Measurements from ENCODE around the gene SEC16A. TPM values are rescaled to one million over a fixed set of nuclear protein-coding genes. Genes with fewer than 3 reads are reported as not detected.
A peak's percentile ranks its signal among the peaks of the same experiment; 100 is the strongest.

Gene SEC16A
- total and polyA plus RNA-seq, 7 experiments from 2014 or later = 25.4 to 88.5 (median 83.0) TPM

- no peak for DNase-seq
- H3K9me3 Mint-ChIP-seq = no peaks in the 10 kb centered on the region
- H3K4me1 ChIP-seq (ENCODE audit: control insufficient read depth in 2 of 2, insufficient read depth in 2 of 2, low read length in 2 of 2) = peaks cover 21% of the 10 kb centered on the region in 2 donors
- H3K4me3 Mint-ChIP-seq = peak overlapping the region in 9 of 10 donors; percentile 34 to 90 (median 85)
- no peaks in the 10 kb centered on the region for H3K27me3 ChIP-seq (ENCODE audit: control insufficient read depth in 2 of 2, insufficient read depth in 2 of 2, low read length in 2 of 2)
- intact Hi-C loops (cut with micrococcal nuclease) = no loop called here
- H3K27me3 Mint-ChIP-seq = no peaks in the 10 kb centered on the region
- ATAC-seq = no peak
- H3K4me3 ChIP-seq (ENCODE audit: low read length) = no peak overlapping the region
- peaks cover 0 to 3% (median 0%) of the 10 kb centered on the region in 5 donors for H3K36me3 Mint-ChIP-seq
- no peaks in the 10 kb centered on the region for H3K9me3 ChIP-seq (ENCODE audit: control insufficient read depth in 2 of 3, low read length in 3 of 3)
- ChIA-PET POLR2A (interaction anchor here (1.2 kb wide), 1 partner anchor 10 kb away, joined by 3 read pairs; no protein-coding TSS in a partner anchor), CTCF (no interaction called here)
- peaks cover 20 to 28% (median 26%) of the 10 kb centered on the region in 7 donors for H3K4me1 Mint-ChIP-seq
- peak overlapping the region in 3 of 9 donors; percentile 57 to 82 (median 57) for H3K27ac Mint-ChIP-seq
- no peak overlapping the region for H3K27ac ChIP-seq (ENCODE audit: low read depth, low read length)
- peaks cover 0 to 34% (median 0%) of the 10 kb centered on the region in 3 experiments for H3K36me3 ChIP-seq (ENCODE audit: control insufficient read depth in 2 of 3, insufficient read depth in 3 of 3, low read length in 3 of 3)
Measured at GRCh38 chr9:136436055-136436634, 46.7 kb downstream of the SEC16A start.

GRCh38 chr9:136434580-136435169 is 48.2 kb downstream of the SEC16A start:
- ATAC-seq = no peak

GRCh38 chr9:136433849-136434579 is 48.8 kb downstream of the SEC16A start:
- intact Hi-C loops (cut with micrococcal nuclease) = no loop called here
- CTCF ChIA-PET = no interaction called here
- no peaks in the 10 kb centered on the region for H3K9me3 ChIP-seq (ENCODE audit: control insufficient read depth in 2 of 3, low read length in 3 of 3)
- POLR2A ChIA-PET = no interaction called here
- Mint-ChIP-seq H3K4me3 (no peak overlapping the region), H3K27me3 (no peaks in the 10 kb centered on the region), H3K4me1 (peaks cover 20 to 28% (median 24%) of the 10 kb centered on the region in 7 donors), H3K9me3 (no peaks in the 10 kb centered on the region), H3K27ac (no peak overlapping the region), H3K36me3 (peaks cover 0 to 3% (median 0%) of the 10 kb centered on the region in 5 donors)
- no peak overlapping the region for H3K27ac ChIP-seq (ENCODE audit: low read depth, low read length)
- H3K4me3 ChIP-seq (ENCODE audit: low read length) = no peak overlapping the region
- no peaks in the 10 kb centered on the region for H3K27me3 ChIP-seq (ENCODE audit: control insufficient read depth in 2 of 2, insufficient read depth in 2 of 2, low read length in 2 of 2)
- peaks cover 15% of the 10 kb centered on the region in 2 donors for H3K4me1 ChIP-seq (ENCODE audit: control insufficient read depth in 2 of 2, insufficient read depth in 2 of 2, low read length in 2 of 2)
- DNase-seq (no peak), ATAC-seq (no peak)
- H3K36me3 ChIP-seq (ENCODE audit: control insufficient read depth in 2 of 3, insufficient read depth in 3 of 3, low read length in 3 of 3) = peaks cover 0 to 47% (median 4%) of the 10 kb centered on the region in 3 experiments

More at GRCh38 chr9:136434580-136435169, 48.2 kb downstream of the SEC16A start:
- intact Hi-C loops (cut with micrococcal nuclease) = no loop called here
- Mint-ChIP-seq H3K36me3 (peaks cover 0 to 3% (median 0%) of the 10 kb centered on the region in 5 donors), H3K27me3 (no peaks in the 10 kb centered on the region), H3K27ac (no peak overlapping the region), H3K4me3 (no peak overlapping the region), H3K9me3 (no peaks in the 10 kb centered on the region), H3K4me1 (peaks cover 20 to 28% (median 24%) of the 10 kb centered on the region in 7 donors)
- Histone ChIP-seq H3K4me1 (ENCODE audit: control insufficient read depth in 2 of 2, insufficient read depth in 2 of 2, low read length in 2 of 2) (peaks cover 15% of the 10 kb centered on the region in 2 donors), H3K27ac (ENCODE audit: low read depth, low read length) (no peak overlapping the region), H3K27me3 (ENCODE audit: control insufficient read depth in 2 of 2, insufficient read depth in 2 of 2, low read length in 2 of 2) (no peaks in the 10 kb centered on the region), H3K4me3 (ENCODE audit: low read length) (no peak overlapping the region), H3K36me3 (ENCODE audit: control insufficient read depth in 2 of 3, insufficient read depth in 3 of 3, low read length in 3 of 3) (peaks cover 0 to 41% (median under 1%) of the 10 kb centered on the region in 3 experiments), H3K9me3 (ENCODE audit: control insufficient read depth in 2 of 3, low read length in 3 of 3) (no peaks in the 10 kb centered on the region)
- POLR2A ChIA-PET = interaction anchor here (1.2 kb wide), 1 partner anchor 11 kb away, joined by 3 read pairs; no protein-coding TSS in a partner anchor
- DNase-seq = no peak
- CTCF ChIA-PET = interaction anchor here (0.6 kb wide), 1 partner anchor 20 kb away, joined by 3 read pairs; no protein-coding TSS in a partner anchor

GRCh38 chr9:136433043-136433715 is 49.7 kb downstream of the SEC16A start:
- peaks cover 0 to 50% (median 4%) of the 10 kb centered on the region in 3 experiments for H3K36me3 ChIP-seq (ENCODE audit: control insufficient read depth in 2 of 3, insufficient read depth in 3 of 3, low read length in 3 of 3)
- no peak for ATAC-seq
- H3K4me3 Mint-ChIP-seq = no peak overlapping the region
- H3K4me1 Mint-ChIP-seq = peaks cover 19 to 25% (median 21%) of the 10 kb centered on the region in 7 donors
- no peaks in the 10 kb centered on the region for H3K27me3 ChIP-seq (ENCODE audit: control insufficient read depth in 2 of 2, insufficient read depth in 2 of 2, low read length in 2 of 2)
- H3K4me1 ChIP-seq (ENCODE audit: control insufficient read depth in 2 of 2, insufficient read depth in 2 of 2, low read length in 2 of 2) = peaks cover 12 to 14% of the 10 kb centered on the region in 2 donors
- DNase-seq = no peak
- CTCF ChIA-PET = no interaction called here
- no peaks in the 10 kb centered on the region for H3K27me3 Mint-ChIP-seq
- H3K36me3 Mint-ChIP-seq = peaks cover 0 to 4% (median 0%) of the 10 kb centered on the region in 5 donors
- H3K27ac Mint-ChIP-seq = no peak overlapping the region
- POLR2A ChIA-PET = no interaction called here
- H3K27ac ChIP-seq (ENCODE audit: low read depth, low read length) = no peak overlapping the region
- no peaks in the 10 kb centered on the region for H3K9me3 Mint-ChIP-seq
- no peak overlapping the region for H3K4me3 ChIP-seq (ENCODE audit: low read length)
- intact Hi-C loops (cut with micrococcal nuclease) = no loop called here
- no peaks in the 10 kb centered on the region for H3K9me3 ChIP-seq (ENCODE audit: control insufficient read depth in 2 of 3, low read length in 3 of 3)

- DNase-seq = no peak
- POLR2A ChIA-PET = no interaction called here
- no peak for ATAC-seq
- intact Hi-C loops (cut with micrococcal nuclease) = no loop called here
- Histone ChIP-seq H3K27me3 (ENCODE audit: control insufficient read depth in 2 of 2, insufficient read depth in 2 of 2, low read length in 2 of 2) (no peaks in the 10 kb centered on the region), H3K4me3 (ENCODE audit: low read length) (no peak overlapping the region), H3K27ac (ENCODE audit: low read depth, low read length) (no peak overlapping the region), H3K9me3 (ENCODE audit: control insufficient read depth in 2 of 3, low read length in 3 of 3) (no peaks in the 10 kb centered on the region), H3K36me3 (ENCODE audit: control insufficient read depth in 2 of 3, insufficient read depth in 3 of 3, low read length in 3 of 3) (peaks cover 0 to 50% (median 4%) of the 10 kb centered on the region in 3 experiments), H3K4me1 (ENCODE audit: control insufficient read depth in 2 of 2, insufficient read depth in 2 of 2, low read length in 2 of 2) (peaks cover 7 to 8% of the 10 kb centered on the region in 2 donors)
- H3K4me3 Mint-ChIP-seq = no peak overlapping the region
- no peaks in the 10 kb centered on the region for H3K9me3 Mint-ChIP-seq
- no peak overlapping the region for H3K27ac Mint-ChIP-seq
- CTCF ChIA-PET = no interaction called here
- no peaks in the 10 kb centered on the region for H3K27me3 Mint-ChIP-seq
- H3K4me1 Mint-ChIP-seq = peaks cover 13 to 19% (median 16%) of the 10 kb centered on the region in 7 donors
- peaks cover 0 to 2% (median 0%) of the 10 kb centered on the region in 5 donors for H3K36me3 Mint-ChIP-seq
Measured at GRCh38 chr9:136432591-136432990, 50.2 kb downstream of the SEC16A start.

GRCh38 chr9:136431782-136432350 is 51.0 kb downstream of the SEC16A start:
- ChIA-PET POLR2A (no interaction called here), CTCF (no interaction called here)
- Mint-ChIP-seq H3K4me3 (no peak overlapping the region), H3K9me3 (no peaks in the 10 kb centered on the region), H3K4me1 (peaks cover 6 to 12% (median 10%) of the 10 kb centered on the region in 7 donors), H3K36me3 (peaks cover 0 to 2% (median 0%) of the 10 kb centered on the region in 5 donors), H3K27me3 (no peaks in the 10 kb centered on the region), H3K27ac (no peak overlapping the region)
- Histone ChIP-seq H3K36me3 (ENCODE audit: control insufficient read depth in 2 of 3, insufficient read depth in 3 of 3, low read length in 3 of 3) (peaks cover 0 to 50% (median 4%) of the 10 kb centered on the region in 3 experiments), H3K4me3 (ENCODE audit: low read length) (no peak overlapping the region), H3K27ac (ENCODE audit: low read depth, low read length) (no peak overlapping the region), H3K4me1 (ENCODE audit: control insufficient read depth in 2 of 2, insufficient read depth in 2 of 2, low read length in 2 of 2) (peaks cover 0 to 1% of the 10 kb centered on the region in 2 donors), H3K9me3 (ENCODE audit: control insufficient read depth in 2 of 3, low read length in 3 of 3) (no peaks in the 10 kb centered on the region), H3K27me3 (ENCODE audit: control insufficient read depth in 2 of 2, insufficient read depth in 2 of 2, low read length in 2 of 2) (no peaks in the 10 kb centered on the region)
- ATAC-seq = no peak
- DNase-seq = no peak
- intact Hi-C loops (cut with micrococcal nuclease) = no loop called here

All from naive thymus-derived CD4-positive, alpha-beta T cell (primary cell).